NT2/D1 (cell line): ENCODE measurements around the gene LCMT1.

Experiments used
- DNase-seq: peaks from one replicate; pipeline ENCODE4 v3.0.0-alpha.2; 2011; ENCODE audit warnings: low read depth, low spot score
- H3K27me3 ChIP-seq: 2 replicates; pipeline ENCODE4 v1.6.0; 2011; ENCODE audit warnings: mild to moderate bottlenecking; ENCODE audit not compliant: insufficient read length, insufficient read depth
- H3K36me3 ChIP-seq: 2 replicates; pipeline ENCODE4 v1.6.1; 2011; ENCODE audit warnings: mild to moderate bottlenecking, low read length, mixed read lengths; ENCODE audit not compliant: insufficient read depth, insufficient read length
- H3K4me1 ChIP-seq: 2 replicates; pipeline ENCODE4 v1.5.1; 2011; ENCODE audit not compliant: insufficient read depth, insufficient read length
- H3K4me3 ChIP-seq: 2 replicates; pipeline ENCODE4 v1.5.1; 2011; ENCODE audit warnings: low read depth; ENCODE audit not compliant: insufficient read length
- H3K9ac ChIP-seq: 2 replicates; pipeline ENCODE4 v1.6.0; 2011; ENCODE audit warnings: low read depth; ENCODE audit not compliant: insufficient read length
- H3K9me3 ChIP-seq: 2 replicates; pipeline ENCODE4 v1.5.1; 2011; ENCODE audit warnings: mild to moderate bottlenecking, low read length; ENCODE audit not compliant: insufficient read depth
- SUZ12 ChIP-seq: IDR thresholded peaks from 2 replicates; pipeline ENCODE4 v1.6.1; 2011; ENCODE audit not compliant: insufficient read length, insufficient read depth; ENCODE audit errors: extremely low read depth
- YY1 ChIP-seq: IDR thresholded peaks from 2 replicates; pipeline ENCODE4 v1.6.1; 2011; ENCODE audit not compliant: insufficient read length, insufficient read depth
- ZNF274 ChIP-seq: IDR thresholded peaks from 2 replicates; pipeline ENCODE4 v1.6.1; 2011; ENCODE audit warnings: mild to moderate bottlenecking, low read depth, low read length

The LCMT1 gene

DNA sequence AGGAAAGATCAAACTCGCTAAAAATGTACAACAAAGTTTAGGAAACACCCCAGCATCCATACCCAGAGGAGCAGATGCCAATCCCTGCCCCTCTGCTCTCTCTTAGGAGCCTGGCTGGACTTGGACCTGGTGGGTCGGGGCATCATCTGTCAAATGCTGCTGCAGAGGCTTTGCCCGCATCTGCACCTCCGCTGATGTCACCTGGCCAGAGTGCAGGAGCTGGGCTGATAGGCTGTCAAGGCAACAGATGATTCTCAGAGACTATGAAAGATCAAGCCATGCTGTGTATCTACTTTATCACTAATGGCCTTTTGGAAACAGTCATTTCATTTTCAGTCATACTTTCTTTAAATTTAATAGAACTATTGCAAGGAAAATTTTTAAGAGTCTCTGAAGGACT is 15.9 kb upstream of the LCMT1 start:
- Histone ChIP-seq H3K27me3 (no peaks in the 10 kb centered on the region), H3K4me1 (no peaks in the 10 kb centered on the region), H3K36me3 (no peaks in the 10 kb centered on the region), H3K9me3 (no peaks in the 10 kb centered on the region), H3K9ac (no peak overlapping the region), H3K4me3 (no peak overlapping the region)
- TF ChIP-seq SUZ12 (no peak), ZNF274 (no peak), YY1 (no peak)
- no peak for DNase-seq

DNA sequence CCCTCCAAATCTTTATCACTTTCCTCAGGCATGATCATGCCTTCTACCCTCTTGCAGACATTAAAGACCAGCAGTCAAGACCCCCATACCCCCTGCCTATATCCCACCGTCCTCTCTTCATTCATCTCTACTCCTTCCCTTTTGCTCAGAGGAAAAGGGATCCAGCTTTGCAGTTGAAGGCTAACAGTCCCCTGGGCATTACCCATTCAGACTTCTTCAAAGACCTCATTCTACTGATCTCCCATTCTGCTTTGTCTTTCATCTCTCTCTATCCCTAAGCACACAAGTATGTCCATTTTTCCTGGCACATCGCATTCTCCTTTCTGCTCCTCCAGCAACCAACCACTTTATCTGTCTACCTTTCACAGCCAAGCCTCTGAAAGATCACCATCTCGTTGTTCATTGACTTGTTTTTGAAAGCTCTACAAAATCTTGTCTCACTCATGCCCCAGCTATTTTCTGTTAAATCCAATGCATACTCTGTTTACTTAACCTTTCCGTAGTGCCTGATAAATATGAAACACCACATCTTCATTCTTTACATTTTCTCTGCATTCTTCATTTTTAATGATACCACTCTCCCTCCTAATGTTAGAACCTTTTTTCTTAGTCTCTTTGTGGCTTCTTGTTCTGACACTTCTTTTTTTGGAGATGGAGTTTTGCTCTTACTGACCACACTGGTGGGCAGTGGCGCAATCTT is 14.1 kb upstream of the LCMT1 start:
- Histone ChIP-seq H3K4me1 (no peaks in the 10 kb centered on the region), H3K36me3 (no peaks in the 10 kb centered on the region), H3K9me3 (no peaks in the 10 kb centered on the region), H3K9ac (no peak overlapping the region), H3K4me3 (no peak overlapping the region), H3K27me3 (no peaks in the 10 kb centered on the region)
- TF ChIP-seq SUZ12, result no peak
- TF ChIP-seq YY1, result no peak
- TF ChIP-seq ZNF274, result no peak
- no peak for DNase-seq

DNA sequence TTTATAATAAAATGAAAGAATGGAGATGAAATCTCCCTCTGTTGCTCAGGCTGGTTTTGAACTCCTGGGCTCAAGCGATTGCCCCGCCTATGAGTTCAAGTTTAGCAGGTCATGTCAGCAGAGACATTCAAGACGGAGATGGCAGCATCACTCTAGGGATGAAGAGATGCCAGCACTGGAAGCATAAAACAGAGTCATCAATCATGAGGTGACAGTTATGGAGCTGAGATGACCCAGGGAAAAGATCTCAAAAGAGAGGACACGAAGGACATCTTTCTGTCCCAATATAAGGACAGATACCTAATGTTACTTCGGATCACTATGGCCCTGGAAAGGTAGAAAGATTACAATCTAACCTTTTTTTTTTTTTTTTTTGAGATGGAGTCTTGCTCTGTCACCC is 11.0 kb upstream of the LCMT1 start:
- Histone ChIP-seq H3K9ac (no peak overlapping the region), H3K36me3 (no peaks in the 10 kb centered on the region), H3K9me3 (no peaks in the 10 kb centered on the region), H3K4me1 (no peaks in the 10 kb centered on the region), H3K27me3 (no peaks in the 10 kb centered on the region), H3K4me3 (no peak overlapping the region)
- no peak for DNase-seq
- no peak for TF ChIP-seq YY1

DNA sequence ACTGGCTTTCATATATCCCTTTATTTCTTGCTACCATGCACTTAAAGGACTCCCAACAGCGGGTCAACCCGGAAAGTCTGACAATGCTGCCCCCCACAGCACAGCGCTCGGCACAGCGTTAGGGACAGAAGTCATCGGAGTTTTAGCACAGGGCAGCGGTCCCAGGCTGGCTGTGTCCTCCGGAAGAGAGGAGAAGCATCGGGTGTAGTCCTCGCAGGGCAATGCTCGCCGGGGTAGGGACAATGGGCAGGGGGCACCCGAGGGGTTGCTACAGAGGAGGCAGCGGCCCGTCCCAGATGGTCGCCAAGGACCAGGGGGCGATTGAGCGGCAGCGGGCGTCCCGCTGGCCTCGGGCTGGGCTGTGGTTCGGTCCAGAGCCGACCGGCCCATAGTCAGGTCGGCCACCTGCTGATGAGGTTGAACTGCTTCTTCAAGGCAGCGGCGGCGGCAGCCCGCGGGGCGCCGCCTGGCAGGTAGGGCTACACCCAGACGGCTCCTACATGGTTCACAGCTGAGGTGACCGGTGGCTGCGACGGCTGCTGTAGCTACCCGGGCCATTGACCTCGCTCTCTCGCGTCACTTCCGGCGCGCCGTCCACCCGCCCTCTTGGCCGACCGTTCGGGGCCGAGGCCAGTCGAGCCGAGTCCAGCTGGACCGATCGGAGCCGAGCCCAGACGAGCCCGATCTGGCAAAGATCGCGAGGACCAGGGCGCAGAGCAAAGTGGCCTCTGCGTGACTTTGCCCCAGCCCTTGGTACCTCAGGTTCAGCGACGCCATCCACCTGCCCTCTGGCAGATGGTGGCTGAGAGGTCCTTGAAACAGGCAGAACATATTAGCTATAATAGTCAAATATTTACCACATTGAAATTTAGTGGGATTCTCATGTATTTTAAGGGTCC is 4.7 kb upstream of the LCMT1 start:
- Histone ChIP-seq H3K27me3 (no peaks in the 10 kb centered on the region), H3K4me3 (peak overlapping the region; percentile 95), H3K4me1 (peaks cover 2% of the 10 kb centered on the region), H3K9me3 (no peaks in the 10 kb centered on the region), H3K9ac (peak overlapping the region; percentile 98), H3K36me3 (no peaks in the 10 kb centered on the region)
- peak; percentile 90 for DNase-seq
- TF ChIP-seq YY1 (peak; percentile 27), SUZ12 (no peak), ZNF274 (no peak)

DNA sequence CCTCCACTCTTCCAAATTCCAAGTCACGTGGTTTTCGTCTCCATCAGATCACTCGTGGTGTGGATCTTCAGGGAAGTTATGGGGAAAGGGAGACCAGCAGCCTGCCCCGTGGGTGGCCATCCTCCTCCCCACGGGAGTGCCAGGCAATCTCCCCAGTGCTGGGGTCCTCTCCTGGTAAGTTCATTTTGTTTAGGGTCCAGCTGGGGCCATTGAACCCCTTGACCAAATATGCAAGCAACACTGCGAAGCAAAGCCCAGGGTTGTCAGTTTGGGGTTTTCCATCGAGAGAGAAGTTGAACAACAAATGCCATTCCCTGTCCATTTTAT is 4.1 kb upstream of the LCMT1 start:
- TF ChIP-seq SUZ12 (no peak), ZNF274 (no peak), YY1 (no peak)
- Histone ChIP-seq H3K9ac (peak overlapping the region; percentile 98), H3K4me3 (peak overlapping the region; percentile 95), H3K36me3 (no peaks in the 10 kb centered on the region), H3K4me1 (peaks cover 2% of the 10 kb centered on the region), H3K27me3 (no peaks in the 10 kb centered on the region), H3K9me3 (no peaks in the 10 kb centered on the region)
- DNase-seq, result no peak

DNA sequence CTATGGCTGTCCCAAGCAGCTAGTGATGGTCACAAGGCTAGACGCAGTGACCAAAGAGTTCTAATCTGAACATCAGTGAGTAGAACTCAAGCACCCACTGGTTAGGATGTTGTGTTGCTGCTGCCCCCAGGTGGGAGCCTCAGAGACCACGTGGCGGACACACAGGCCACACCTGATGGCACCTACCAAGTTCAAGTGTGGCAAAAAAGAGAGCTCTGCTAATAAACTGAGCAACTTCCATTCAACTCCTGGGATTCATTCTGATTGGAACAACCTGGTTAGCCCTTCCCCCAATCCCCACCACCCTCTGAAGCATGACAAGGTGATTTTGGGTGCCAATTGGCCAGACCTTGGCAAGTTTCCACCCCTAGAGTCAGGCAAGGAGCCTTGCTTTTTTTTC is 3.5 kb upstream of the LCMT1 start:
- no peaks in the 10 kb centered on the region for H3K36me3 ChIP-seq
- no peaks in the 10 kb centered on the region for H3K27me3 ChIP-seq
- peaks cover 2% of the 10 kb centered on the region for H3K4me1 ChIP-seq
- no peak overlapping the region for H3K9ac ChIP-seq
- TF ChIP-seq YY1, result no peak
- TF ChIP-seq SUZ12, result no peak
- no peak for TF ChIP-seq ZNF274
- H3K9me3 ChIP-seq, result no peaks in the 10 kb centered on the region
- DNase-seq, result no peak
- H3K4me3 ChIP-seq, result no peak overlapping the region

DNA sequence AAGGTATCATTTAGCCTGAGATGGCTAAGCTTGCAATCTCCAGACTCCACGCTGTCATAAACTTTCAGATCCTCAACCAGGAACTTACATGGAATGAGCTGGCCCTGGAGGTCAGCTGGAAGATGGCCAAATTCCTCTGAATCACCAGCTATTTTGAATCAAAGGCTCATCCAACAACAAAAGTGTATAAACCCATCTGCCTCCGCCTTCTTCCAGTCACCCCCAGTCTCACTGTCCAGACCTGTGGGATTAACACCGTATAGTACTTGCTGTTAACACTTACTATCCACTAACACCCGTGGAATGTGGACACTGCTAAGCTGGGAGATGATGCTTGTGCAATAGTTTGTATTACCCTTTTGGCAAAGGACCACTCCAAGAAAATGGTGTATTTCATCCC is 1.9 kb upstream of the LCMT1 start:
- H3K36me3 ChIP-seq, result peaks cover 9% of the 10 kb centered on the region
- no peak overlapping the region for H3K9ac ChIP-seq
- peaks cover 2% of the 10 kb centered on the region for H3K4me1 ChIP-seq
- H3K4me3 ChIP-seq, result no peak overlapping the region
- H3K9me3 ChIP-seq, result no peaks in the 10 kb centered on the region
- no peak for TF ChIP-seq SUZ12
- no peak for TF ChIP-seq YY1
- no peak for TF ChIP-seq ZNF274
- no peak for DNase-seq
- no peaks in the 10 kb centered on the region for H3K27me3 ChIP-seq
